H1 (cell line): ENCODE measurements around the gene ODF4. TPM values are rescaled to one million over a fixed set of nuclear protein-coding genes. Genes with fewer than 3 reads are reported as not detected.

Source experiments
- CTCF ChIA-PET: fragments of 300-600 bp; sonication (Branson Sonifier 250); formaldehyde crosslinking; loops from one replicate; lab custom pipeline; 2021; ENCODE audit not compliant: partially characterized antibody; lab: Charles Lee
- POLR2A ChIA-PET: fragments of 300-600 bp; sonication (Branson Sonifier 250); formaldehyde crosslinking; loops from one replicate; lab custom pipeline; 2021; ENCODE audit warnings: inconsistent platforms; ENCODE audit not compliant: partially characterized antibody; lab: Charles Lee
- DNase-seq, 2 experiments: peaks; one replicate each; pipeline versions ENCODE4 v3.0.0 to v3.0.0-alpha.2; 2010 to 2022; ENCODE audit warnings: low spot score in 2 of 2, low read depth in 1 of 2, mixed read lengths in 1 of 2
- FAIRE-seq: peaks from 2 replicates; lab custom pipeline; 2011; peaks lifted over from hg19 to GRCh38; lab: Jason Lieb, UNC
- H2AFZ ChIP-seq: 2 replicates; pipeline ENCODE4 v1.8.1; 2012; ENCODE audit warnings: low read length, inconsistent platforms
- H2AK5ac ChIP-seq: 2 replicates; pipeline ENCODE4 v1.6.1; 2013; ENCODE audit warnings: low read depth, low read length
- H2BK120ac ChIP-seq: replicated peaks from 2 replicates; pipeline ENCODE3; 2013; ENCODE audit warnings: low read depth, low read length, inconsistent platforms
- H2BK12ac ChIP-seq: 2 replicates; pipeline ENCODE4 v1.6.1; 2013; ENCODE audit warnings: low read depth, low read length
- H2BK15ac ChIP-seq: 2 replicates; pipeline ENCODE4 v1.6.1; 2013; ENCODE audit warnings: low read length
- H2BK20ac ChIP-seq: 2 replicates; pipeline ENCODE4 v1.6.1; 2013; ENCODE audit warnings: low read length
- H2BK5ac ChIP-seq: 2 replicates; pipeline ENCODE4 v1.6.1; 2013; ENCODE audit warnings: low read depth, low read length
- H3K14ac ChIP-seq: 2 replicates; pipeline ENCODE4 v1.6.1; 2013; ENCODE audit warnings: inconsistent platforms; ENCODE audit not compliant: insufficient read length
- H3K18ac ChIP-seq: 2 replicates; pipeline ENCODE4 v1.6.1; 2013; ENCODE audit warnings: low read length; ENCODE audit errors: extremely low read depth
- H3K23ac ChIP-seq: 2 replicates; pipeline ENCODE4 v1.6.1; 2013; ENCODE audit warnings: inconsistent platforms; ENCODE audit not compliant: insufficient read length
- H3K23me2 ChIP-seq: 2 replicates; pipeline ENCODE4 v1.6.1; 2013; ENCODE audit warnings: low read depth, low read length
- H3K27ac ChIP-seq: 2 replicates; pipeline ENCODE4 v1.6.1; 2011; ENCODE audit warnings: low read depth, low read length, inconsistent platforms
- H3K27me3 ChIP-seq, 4 experiments: replicated peaks in 1 of 4; 1 replicate in 1 of 4; 2 replicates in 3 of 4; pipeline versions ENCODE4 v1.6.1 to v1.8.1; 2011 to 2013; ENCODE audit warnings: low read length in 3 of 4, mild to moderate bottlenecking in 3 of 4, inconsistent platforms in 2 of 4, mixed read lengths in 2 of 4, moderate library complexity in 1 of 4; ENCODE audit not compliant: control insufficient read depth in 3 of 4, insufficient read depth in 3 of 4; ENCODE audit errors: extremely low read depth in 1 of 4
- H3K36me3 ChIP-seq, 4 experiments: 2 replicates each; pipeline versions ENCODE4 v1.6.1 to v1.8.1; 2011 to 2013; ENCODE audit warnings: mild to moderate bottlenecking in 4 of 4, low read length in 3 of 4, moderate library complexity in 2 of 4, control low read depth in 1 of 4, inconsistent platforms in 1 of 4; ENCODE audit not compliant: insufficient read depth in 4 of 4, control insufficient read depth in 2 of 4
- H3K4ac ChIP-seq: replicated peaks from 2 replicates; pipeline ENCODE3; 2013; ENCODE audit warnings: low read length, low read depth, mixed read lengths, inconsistent platforms; ENCODE audit not compliant: insufficient read length
- H3K4me1 ChIP-seq, 4 experiments: replicated peaks in 1 of 4; 1 replicate in 1 of 4; 2 replicates in 3 of 4; pipeline versions ENCODE4 v1.6.1 to v1.8.1; 2011 to 2013; ENCODE audit warnings: low read length in 3 of 4, inconsistent platforms in 2 of 4, mixed read lengths in 1 of 4; ENCODE audit not compliant: insufficient read depth in 4 of 4, control insufficient read depth in 3 of 4
- H3K4me2 ChIP-seq, 2 experiments: 2 replicates each; pipeline versions ENCODE4 v1.6.1 to v1.8.1; 2011 to 2013; ENCODE audit warnings: low read depth in 2 of 2, low read length in 2 of 2, control low read depth in 1 of 2, inconsistent platforms in 1 of 2, mild to moderate bottlenecking in 1 of 2; ENCODE audit not compliant: insufficient read depth in 1 of 2
- H3K4me3 ChIP-seq, 4 experiments: fragments of 200-600, 300-600 bp in 1 of 4; sonication (generic), shearing (Covaris generic), sonication (Bioruptor Twin) in 1 of 4; 2 replicates each; pipeline versions ENCODE4 v1.5.1 to v1.8.1; 2011 to 2016; ENCODE audit warnings: low read length in 4 of 4, low read depth in 3 of 4, control low read depth in 2 of 4, inconsistent platforms in 2 of 4, mild to moderate bottlenecking in 2 of 4, mixed read lengths in 1 of 4, moderate library complexity in 1 of 4; ENCODE audit not compliant: insufficient read depth in 2 of 4; ENCODE audit errors: extremely low read depth in 1 of 4
- H3K56ac ChIP-seq: replicated peaks from 2 replicates; pipeline ENCODE3; 2013; ENCODE audit warnings: low read depth, mild to moderate bottlenecking, mixed read lengths, low read length, inconsistent platforms; ENCODE audit not compliant: insufficient read length
- H3K79me1 ChIP-seq: 2 replicates; pipeline ENCODE4 v1.6.1; 2013; ENCODE audit warnings: low read depth, low read length, control low read depth
- H3K79me2 ChIP-seq, 2 experiments: 2 replicates each; pipeline versions ENCODE4 v1.6.1 to v1.8.1; 2012 to 2013; ENCODE audit warnings: low read length in 2 of 2, mild to moderate bottlenecking in 2 of 2, inconsistent platforms in 1 of 2; ENCODE audit not compliant: insufficient read depth in 2 of 2, control insufficient read depth in 1 of 2
- H3K9ac ChIP-seq, 4 experiments: replicated peaks in 1 of 4; 1 replicate in 1 of 4; 2 replicates in 3 of 4; pipeline versions ENCODE4 v1.6.1 to v1.8.1; 2011 to 2013; ENCODE audit warnings: low read depth in 3 of 4, low read length in 3 of 4, control low read depth in 2 of 4, mild to moderate bottlenecking in 2 of 4, moderate library complexity in 2 of 4, inconsistent platforms in 1 of 4; ENCODE audit errors: extremely low read depth in 1 of 4
- H3K9me3 ChIP-seq, 2 experiments: 2 replicates each; pipeline versions ENCODE4 v1.6.1 to v1.8.1; 2012 to 2013; ENCODE audit warnings: mild to moderate bottlenecking in 2 of 2, moderate library complexity in 2 of 2, control low read depth in 1 of 2, inconsistent platforms in 1 of 2, low read depth in 1 of 2, low read length in 1 of 2, mixed read lengths in 1 of 2; ENCODE audit not compliant: insufficient read depth in 2 of 2
- H4K20me1 ChIP-seq, 2 experiments: replicated peaks in 1 of 2; 2 replicates each; pipeline versions ENCODE3 to v1.8.1; 2011 to 2013; ENCODE audit warnings: inconsistent platforms in 2 of 2, low read length in 2 of 2, mild to moderate bottlenecking in 1 of 2; ENCODE audit not compliant: insufficient read depth in 2 of 2, control insufficient read depth in 1 of 2
- H4K5ac ChIP-seq: 2 replicates; pipeline ENCODE4 v1.6.1; 2013; ENCODE audit warnings: low read length, low read depth, mixed read lengths, inconsistent platforms; ENCODE audit not compliant: insufficient read length
- H4K8ac ChIP-seq: 2 replicates; pipeline ENCODE4 v1.8.0; 2013; ENCODE audit warnings: mild to moderate bottlenecking, moderate library complexity, low read length, inconsistent platforms; ENCODE audit not compliant: insufficient read depth; ENCODE audit errors: extremely low read depth
- H4K91ac ChIP-seq: replicated peaks from 2 replicates; pipeline ENCODE3; 2013; ENCODE audit warnings: low read length, mixed read lengths, inconsistent platforms; ENCODE audit not compliant: insufficient read length
- BCL11A ChIP-seq, 2 experiments: IDR thresholded peaks; one replicate each; pipeline ENCODE4 v1.6.1; 2011; ENCODE audit warnings: low read depth in 2 of 2, low read length in 2 of 2, mild to moderate bottlenecking in 2 of 2
- POLR2AphosphoS5 ChIP-seq: IDR thresholded peaks from 2 replicates; pipeline ENCODE4 v1.6.1; 2011; ENCODE audit warnings: low read depth, low read length
- POU5F1 ChIP-seq: IDR thresholded peaks from 2 replicates; pipeline ENCODE4 v1.6.1; 2011; ENCODE audit warnings: low read depth, mild to moderate bottlenecking, low read length, moderate library complexity
- RFX5 ChIP-seq: IDR thresholded peaks from 2 replicates; pipeline ENCODE4 v1.6.1; 2011; ENCODE audit warnings: low read depth, low read length, improper control_type of control experiment, borderline replicate concordance
- TBP ChIP-seq: IDR thresholded peaks from 2 replicates; pipeline ENCODE4 v1.6.1; 2011; ENCODE audit warnings: low read depth, low read length, improper control_type of control experiment
- YY1 ChIP-seq: IDR thresholded peaks from 2 replicates; pipeline ENCODE4 v1.6.1; 2011; ENCODE audit warnings: low read depth, mild to moderate bottlenecking, low read length
- WGBS, 2 experiments: shearing (Covaris generic) in 1 of 2; methylation state at CpG; one replicate each; pipeline versions ENCODE4 v1.1.6 to v1.1.7; 2013 to 2015; ENCODE audit warnings: low lambda C conversion rate in 2 of 2, mixed read lengths in 2 of 2, inconsistent platforms in 1 of 2, low coverage in 1 of 2, missing lambda C conversion rate in 1 of 2; ENCODE audit not compliant: insufficient replicate concordance in 2 of 2, insufficient coverage in 1 of 2, insufficient read length in 1 of 2; ENCODE audit errors: extremely low coverage in 1 of 2, missing lambda C conversion rate in 1 of 2; 5-methylcytosine and 5-hydroxymethylcytosine counted together
- polyA plus RNA-seq, 7 experiments: library from polyadenylated mRNA; depleted of rRNA in 3 of 7; stranded (reverse) in 5 of 7; unstranded in 2 of 7; fragments of >200 nt in 5 of 7; fragments of 200-250 nt in 2 of 7; gene quantifications; 1 replicate in 5 of 7; 2 replicates in 1 of 7; 4 replicates in 1 of 7; pipeline versions ENCODE4 v1.2.1 to v1.2.3, GENCODE V29; 2011 to 2013; ENCODE audit warnings: missing spikeins in 2 of 7, mixed read lengths in 2 of 7
- total RNA-seq: library from RNA; stranded (reverse); fragmentation: NEBNext Ultra II Directional; extraction: Animal tissue kit (Norgen Biotek cat#: 25700); gene quantifications from 2 replicates; pipeline ENCODE4 v1.2.1, GENCODE V29; 2021

Gene ODF4
- total and polyA plus RNA-seq, 2 of the 8 experiments (the other 6 are each of a cell fraction or from before 2014, with no cell fraction given): not detected

GRCh38 chr17:8380049-8380448 lies 40.4 kb downstream of the ODF4 start:
- Histone ChIP-seq H2AFZ (no peak overlapping the region), H4K8ac (no peak overlapping the region), H3K9me3 (no peaks in the 10 kb centered on the region), H3K9ac (no peak overlapping the region), H3K79me1 (0 out of 2 replicates have a peak, but pooled peaks cover 2% of the 10 kb centered on the region), H3K4me1 (peaks cover 0 to 19% (median 4%) of the 10 kb centered on the region in 4 experiments; a peak in 5 of 7 replicates), H3K23ac (no peak overlapping the region), H3K56ac (no peak overlapping the region), H3K18ac (no peak overlapping the region), H3K4me2 (peak overlapping the region; percentile 80 to 87; a peak in 3 of 4 replicates), H3K79me2 (peaks cover 13 to 40% of the 10 kb centered on the region in 2 experiments; a peak in 3 of 4 replicates), H2BK15ac (no peak overlapping the region), H2BK120ac (no peak overlapping the region), H3K4ac (no peak overlapping the region), H3K14ac (no peak overlapping the region), H2BK20ac (no peak overlapping the region), H4K91ac (no peak overlapping the region), H2BK5ac (no peak overlapping the region), H3K23me2 (peaks cover 12% of the 10 kb centered on the region), H4K5ac (no peak overlapping the region), H3K27me3 (no peaks in the 10 kb centered on the region), H3K36me3 (peaks cover 27 to 53% (median 41%) of the 10 kb centered on the region in 4 experiments), H2AK5ac (no peak overlapping the region), H3K27ac (no peak overlapping the region), H2BK12ac (no peak overlapping the region), H4K20me1 (peaks cover 10 to 15% of the 10 kb centered on the region in 2 experiments), H3K4me3 (peak overlapping the region in 1 of 4 experiments; percentile 100; a peak in 2 of 8 replicates)
- DNase-seq (no peak), FAIRE-seq (no peak)
- TF ChIP-seq YY1 (no peak), RFX5 (no peak), POU5F1 (no peak), BCL11A (IDR thresholded peaks at IDR 0.05; ENCODE audit: low read depth in 2 of 2, low read length in 2 of 2) (no peak), POLR2AphosphoS5 (0 out of 2 replicates have a peak, but pooled peaks have one; percentile 15), TBP (no peak)
- WGBS, 2 experiments: 88% methylated on average over 3 of the region's 3 CpGs; no CpG with 5 or more reads in 1 of the 2 experiments
- CTCF ChIA-PET: no interaction called here
- POLR2A ChIA-PET: interaction anchor here (0.7 to 4.3 kb wide), 9 partner anchors 17 to 156 kb away, joined by 3 to 30 read pairs (median 4); no protein-coding TSS in a partner anchor
